OCI-LY7 (cell line): ENCODE measurements around the gene PTCH1.

Experiments
- CTCF ChIP-seq: fragments of 200-600 bp; sonication (generic); conservative IDR thresholded peaks from 2 replicates; pipeline ENCODE4 v1.5.1; 2014; ENCODE audit warnings: mild to moderate bottlenecking, antibody characterized with exemption, low read length, moderate library complexity, mixed read lengths
- EZH2phosphoT487 ChIP-seq: fragments of 200-600 bp; sonication (generic); IDR thresholded peaks from 2 replicates; pipeline ENCODE4 v1.6.1; 2018; ENCODE audit warnings: low read depth, borderline replicate concordance, mild to moderate bottlenecking, mixed run types, antibody characterized with exemption, low read length, moderate library complexity, mixed read lengths

- TF ChIP-seq CTCF, result no peak
- no peak for TF ChIP-seq EZH2phosphoT487
Measured at GRCh38 chr9:95459851-95460517, 56.8 kb downstream of the PTCH1 start.
